HL-60 (cell line): ENCODE results near the gene VAMP8.

Experiments
- DNase-seq, 2 experiments: peaks; one replicate each; pipeline ENCODE4 v3.0.0-alpha.2; 2010 to 2020; ENCODE audit warnings: low read depth in 1 of 2, low spot score in 1 of 2
- H3K27ac ChIP-seq: fragments of 250-450 bp; sonication (Bioruptor Pico); replicated peaks from 2 replicates; pipeline ENCODE4 v1.5.1; 2020; ENCODE audit warnings: mild to moderate bottlenecking, moderate library complexity
- H3K27me3 ChIP-seq: fragments of 250-450 bp; sonication (Bioruptor Pico); 2 replicates; pipeline ENCODE4 v1.5.1; 2021; ENCODE audit warnings: mild to moderate bottlenecking, moderate library complexity; ENCODE audit not compliant: insufficient read depth, poor library complexity, severe bottlenecking
- H3K4me3 ChIP-seq: replicated peaks from 2 replicates; pipeline ENCODE4 v1.5.1; 2011; ENCODE audit warnings: mild to moderate bottlenecking, control low read depth, low read length; ENCODE audit not compliant: insufficient read depth
- GABPA ChIP-seq: IDR thresholded peaks from 2 replicates; pipeline ENCODE4 v1.6.1; 2012; ENCODE audit warnings: low read depth
- POLR2AphosphoS5 ChIP-seq: IDR thresholded peaks from 2 replicates; pipeline ENCODE4 v1.6.1; 2012; ENCODE audit warnings: low read depth
- SPI1 ChIP-seq: IDR thresholded peaks from 2 replicates; pipeline ENCODE4 v1.6.1; 2012; ENCODE audit warnings: low read depth, mild to moderate bottlenecking, borderline replicate concordance
- TF ChIP-seq, protein P1 (sequence below): IDR thresholded peaks from one replicate; pipeline ENCODE4 v1.5.1; 2011; ENCODE audit warnings: low read length, control low read depth, inconsistent platforms; ENCODE audit not compliant: insufficient read depth
- TF ChIP-seq, protein P2 (sequence below): IDR thresholded peaks from 2 replicates; pipeline ENCODE4 v1.6.1; 2012; ENCODE audit warnings: low read depth; ENCODE audit not compliant: insufficient replicate concordance

The VAMP8 gene

DNA sequence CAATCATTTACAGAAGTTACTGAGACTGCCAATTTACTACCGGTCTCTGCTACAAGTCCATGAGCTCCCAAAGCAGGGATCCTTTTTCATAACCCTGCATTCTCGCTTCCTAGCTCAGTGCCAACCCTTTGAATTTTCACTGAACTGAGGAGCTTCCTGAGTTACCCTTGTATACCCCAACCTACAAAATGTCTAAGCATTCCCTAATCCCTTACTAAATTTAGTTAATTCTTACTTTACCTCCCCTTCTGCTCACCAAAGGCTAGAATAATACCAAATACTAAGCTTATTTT, 28.8 kb upstream of the VAMP8 start:
- DNase-seq, result no peak
- H3K27me3 ChIP-seq, result no peaks in the 10 kb centered on the region
- H3K4me3 ChIP-seq, result no peak overlapping the region
- no peak overlapping the region for H3K27ac ChIP-seq
- TF ChIP-seq SPI1 (no peak), POLR2AphosphoS5 (no peak), GABPA (no peak)
- TF ChIP-seq, protein P1, sequence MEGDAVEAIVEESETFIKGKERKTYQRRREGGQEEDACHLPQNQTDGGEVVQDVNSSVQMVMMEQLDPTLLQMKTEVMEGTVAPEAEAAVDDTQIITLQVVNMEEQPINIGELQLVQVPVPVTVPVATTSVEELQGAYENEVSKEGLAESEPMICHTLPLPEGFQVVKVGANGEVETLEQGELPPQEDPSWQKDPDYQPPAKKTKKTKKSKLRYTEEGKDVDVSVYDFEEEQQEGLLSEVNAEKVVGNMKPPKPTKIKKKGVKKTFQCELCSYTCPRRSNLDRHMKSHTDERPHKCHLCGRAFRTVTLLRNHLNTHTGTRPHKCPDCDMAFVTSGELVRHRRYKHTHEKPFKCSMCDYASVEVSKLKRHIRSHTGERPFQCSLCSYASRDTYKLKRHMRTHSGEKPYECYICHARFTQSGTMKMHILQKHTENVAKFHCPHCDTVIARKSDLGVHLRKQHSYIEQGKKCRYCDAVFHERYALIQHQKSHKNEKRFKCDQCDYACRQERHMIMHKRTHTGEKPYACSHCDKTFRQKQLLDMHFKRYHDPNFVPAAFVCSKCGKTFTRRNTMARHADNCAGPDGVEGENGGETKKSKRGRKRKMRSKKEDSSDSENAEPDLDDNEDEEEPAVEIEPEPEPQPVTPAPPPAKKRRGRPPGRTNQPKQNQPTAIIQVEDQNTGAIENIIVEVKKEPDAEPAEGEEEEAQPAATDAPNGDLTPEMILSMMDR, result no peak
- TF ChIP-seq, protein P2, sequence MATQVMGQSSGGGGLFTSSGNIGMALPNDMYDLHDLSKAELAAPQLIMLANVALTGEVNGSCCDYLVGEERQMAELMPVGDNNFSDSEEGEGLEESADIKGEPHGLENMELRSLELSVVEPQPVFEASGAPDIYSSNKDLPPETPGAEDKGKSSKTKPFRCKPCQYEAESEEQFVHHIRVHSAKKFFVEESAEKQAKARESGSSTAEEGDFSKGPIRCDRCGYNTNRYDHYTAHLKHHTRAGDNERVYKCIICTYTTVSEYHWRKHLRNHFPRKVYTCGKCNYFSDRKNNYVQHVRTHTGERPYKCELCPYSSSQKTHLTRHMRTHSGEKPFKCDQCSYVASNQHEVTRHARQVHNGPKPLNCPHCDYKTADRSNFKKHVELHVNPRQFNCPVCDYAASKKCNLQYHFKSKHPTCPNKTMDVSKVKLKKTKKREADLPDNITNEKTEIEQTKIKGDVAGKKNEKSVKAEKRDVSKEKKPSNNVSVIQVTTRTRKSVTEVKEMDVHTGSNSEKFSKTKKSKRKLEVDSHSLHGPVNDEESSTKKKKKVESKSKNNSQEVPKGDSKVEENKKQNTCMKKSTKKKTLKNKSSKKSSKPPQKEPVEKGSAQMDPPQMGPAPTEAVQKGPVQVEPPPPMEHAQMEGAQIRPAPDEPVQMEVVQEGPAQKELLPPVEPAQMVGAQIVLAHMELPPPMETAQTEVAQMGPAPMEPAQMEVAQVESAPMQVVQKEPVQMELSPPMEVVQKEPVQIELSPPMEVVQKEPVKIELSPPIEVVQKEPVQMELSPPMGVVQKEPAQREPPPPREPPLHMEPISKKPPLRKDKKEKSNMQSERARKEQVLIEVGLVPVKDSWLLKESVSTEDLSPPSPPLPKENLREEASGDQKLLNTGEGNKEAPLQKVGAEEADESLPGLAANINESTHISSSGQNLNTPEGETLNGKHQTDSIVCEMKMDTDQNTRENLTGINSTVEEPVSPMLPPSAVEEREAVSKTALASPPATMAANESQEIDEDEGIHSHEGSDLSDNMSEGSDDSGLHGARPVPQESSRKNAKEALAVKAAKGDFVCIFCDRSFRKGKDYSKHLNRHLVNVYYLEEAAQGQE, result no peak

DNA sequence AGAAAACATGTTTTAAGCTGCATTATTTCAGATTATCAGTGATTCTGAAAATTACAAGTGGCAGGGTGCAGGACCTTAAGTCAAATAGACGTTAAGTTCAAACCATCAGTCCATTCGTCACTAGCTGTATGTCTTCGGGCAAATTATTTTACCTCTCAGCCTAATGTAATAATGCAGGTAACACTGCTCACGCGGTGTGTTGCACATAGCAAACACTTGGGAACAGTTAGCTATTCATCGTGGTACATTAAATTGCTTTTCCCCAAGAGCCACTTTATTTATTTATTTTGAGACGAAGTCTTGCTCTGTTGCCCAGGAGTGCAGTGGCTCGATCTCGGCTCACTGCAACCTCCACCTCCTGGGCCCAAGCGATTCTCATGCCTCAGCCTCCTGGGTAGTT, 28.3 kb upstream of the VAMP8 start:
- Histone ChIP-seq H3K4me3 (no peak overlapping the region), H3K27me3 (no peaks in the 10 kb centered on the region), H3K27ac (no peak overlapping the region)
- DNase-seq, result no peak
- no peak for TF ChIP-seq SPI1
- TF ChIP-seq, protein P1, result no peak

DNA sequence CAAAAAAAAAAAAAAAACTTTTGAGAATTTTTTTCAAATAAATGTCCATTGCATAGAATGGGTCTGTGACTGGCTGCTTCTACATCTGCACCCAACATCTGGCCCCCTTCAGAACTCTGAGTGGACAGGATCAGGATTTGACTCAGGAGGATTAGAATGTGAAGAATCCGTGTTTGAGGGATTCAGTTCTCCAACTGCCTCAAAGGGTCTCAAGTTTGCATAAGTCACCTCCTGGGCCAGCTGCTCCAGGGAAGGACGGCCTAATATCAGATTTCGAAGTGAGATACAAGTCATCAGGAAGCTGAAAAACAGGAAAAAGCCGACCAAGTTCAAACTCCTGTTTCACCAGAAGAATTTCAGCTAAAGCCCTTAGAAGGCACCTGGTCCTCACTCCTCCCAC, 27.6 kb upstream of the VAMP8 start:
- Histone ChIP-seq H3K4me3 (no peak overlapping the region), H3K27me3 (no peaks in the 10 kb centered on the region), H3K27ac (peak overlapping the region; percentile 54)
- no peak for DNase-seq
- TF ChIP-seq POLR2AphosphoS5, result no peak
- no peak for TF ChIP-seq GABPA
- TF ChIP-seq, protein P2, result no peak
- no peak for TF ChIP-seq SPI1
- TF ChIP-seq, protein P1, result no peak

DNA sequence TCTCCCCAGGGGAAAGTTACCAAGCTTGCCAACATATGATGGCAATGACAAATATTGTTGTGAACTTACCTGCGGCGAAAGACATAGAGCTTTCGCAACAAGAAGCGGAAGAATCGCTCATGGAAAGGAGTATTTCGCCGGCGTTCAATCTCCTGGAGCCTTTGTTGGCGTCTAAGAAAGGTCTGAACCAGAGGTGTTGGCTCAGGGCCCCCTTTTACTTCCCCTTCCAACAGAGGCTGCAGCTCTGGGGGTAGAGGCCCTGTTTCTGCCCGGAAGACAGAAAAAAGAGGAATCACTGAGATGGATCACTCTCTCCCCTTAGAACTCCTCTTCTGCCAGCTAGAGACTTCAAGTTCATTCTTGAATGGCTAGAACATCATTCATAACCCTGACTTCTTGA, 26.9 kb upstream of the VAMP8 start:
- Histone ChIP-seq H3K4me3 (no peak overlapping the region), H3K27me3 (no peaks in the 10 kb centered on the region), H3K27ac (peak overlapping the region; percentile 54)
- DNase-seq, result peak in 1 of 2 experiments; percentile 90
- TF ChIP-seq, protein P1, result no peak
- peak; percentile 28; the same call in 1 of the 2 replicates for TF ChIP-seq SPI1
